DMS53 treated with DMSO at 0.1 percent for 48 hours (cell line): ENCODE data around the gene PLEKHN1.
"Not testable (repeated sequence)": the region's sequence is repeated elsewhere in the genome, so short reads cannot be mapped to it uniquely, and the experiment has no call there.

Source experiments
- DNase-seq: peaks from one replicate; lab custom pipeline; 2025; ENCODE audit not compliant: unreplicated experiment; lab: John Stamatoyannopoulos, UW

PLEKHN1 gene

GRCh38 chr1:991275-991674, 25.0 kb downstream of the PLEKHN1 start:
- not testable (repeated sequence) for DNase-seq

GRCh38 chr1:991895-992294, 25.6 kb downstream of the PLEKHN1 start:
- no peak for DNase-seq

DNA sequence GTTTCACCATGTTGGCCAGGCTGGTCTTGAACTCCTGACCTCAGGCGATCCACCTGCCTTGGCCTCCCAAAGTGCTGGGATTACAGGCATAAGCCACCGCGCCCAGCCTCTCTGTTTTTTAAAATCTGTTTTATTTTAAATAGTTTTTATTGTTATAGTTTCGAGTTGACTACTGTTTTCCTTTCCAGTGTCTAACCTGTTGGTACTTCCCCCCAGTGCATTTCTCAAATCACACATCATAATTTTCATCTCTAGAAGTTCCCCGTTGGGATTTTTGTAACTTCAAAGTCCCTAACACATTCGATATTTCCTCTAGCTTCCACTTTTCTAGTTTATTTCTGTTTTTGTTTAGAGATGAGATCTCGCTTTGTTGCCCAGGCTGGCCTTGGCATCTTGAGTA, 26.1 kb downstream of the PLEKHN1 start:
- DNase-seq = no peak

DNA sequence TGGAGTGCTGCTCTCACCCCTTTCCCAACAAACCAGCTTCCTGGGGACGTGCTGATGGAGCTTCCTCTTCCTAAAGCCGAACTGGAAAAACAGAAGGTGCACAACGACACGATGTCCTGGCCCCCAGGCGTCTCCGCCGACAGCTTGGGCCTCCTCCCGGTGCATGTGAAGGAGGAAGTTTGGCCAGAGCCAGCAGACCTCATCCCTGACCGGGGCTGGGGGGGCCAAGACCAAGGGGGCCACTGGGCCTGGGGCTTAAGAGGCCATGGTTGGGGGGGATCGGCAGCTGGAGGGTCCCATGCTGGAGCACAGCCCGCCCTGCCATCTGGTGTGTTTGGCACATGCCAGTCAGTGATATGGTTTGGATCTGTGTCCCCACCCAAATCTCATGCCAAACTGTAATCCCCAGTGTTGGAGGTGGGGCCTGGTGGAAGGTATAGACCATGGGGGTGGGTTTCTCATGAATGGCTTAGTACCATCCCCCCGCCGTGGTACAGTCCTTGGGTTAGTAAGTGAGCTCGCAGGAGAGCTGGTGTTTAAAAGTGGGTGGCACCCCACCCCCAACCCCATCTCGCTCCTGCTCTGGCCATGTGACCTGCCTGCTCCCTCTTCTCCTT, 27.2 kb downstream of the PLEKHN1 start:
- no peak for DNase-seq

DNA sequence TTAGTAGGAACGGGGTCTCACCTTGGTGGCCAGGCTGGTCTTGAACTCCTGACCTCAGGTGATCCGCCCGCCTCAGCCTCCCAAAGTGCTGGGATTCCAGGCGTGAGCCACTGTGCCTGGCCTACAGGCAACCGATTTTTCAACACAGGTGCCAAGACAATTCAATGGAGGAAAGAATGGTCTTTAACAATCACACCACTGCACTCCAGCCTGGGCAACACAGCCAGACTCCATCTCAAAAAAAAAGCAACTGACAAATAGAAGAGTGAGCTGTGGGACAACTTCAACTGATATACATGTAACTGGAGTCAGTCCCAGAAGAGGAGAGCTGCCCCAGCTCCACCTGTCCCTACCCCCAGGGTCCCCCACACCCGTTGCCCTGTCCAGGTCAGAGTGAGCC, 28.3 kb downstream of the PLEKHN1 start:
- not testable (repeated sequence) for DNase-seq

- no peak for DNase-seq
These were observed 29.7 kb downstream of the PLEKHN1 start for GRCh38 chr1:995665-996633.

DNA sequence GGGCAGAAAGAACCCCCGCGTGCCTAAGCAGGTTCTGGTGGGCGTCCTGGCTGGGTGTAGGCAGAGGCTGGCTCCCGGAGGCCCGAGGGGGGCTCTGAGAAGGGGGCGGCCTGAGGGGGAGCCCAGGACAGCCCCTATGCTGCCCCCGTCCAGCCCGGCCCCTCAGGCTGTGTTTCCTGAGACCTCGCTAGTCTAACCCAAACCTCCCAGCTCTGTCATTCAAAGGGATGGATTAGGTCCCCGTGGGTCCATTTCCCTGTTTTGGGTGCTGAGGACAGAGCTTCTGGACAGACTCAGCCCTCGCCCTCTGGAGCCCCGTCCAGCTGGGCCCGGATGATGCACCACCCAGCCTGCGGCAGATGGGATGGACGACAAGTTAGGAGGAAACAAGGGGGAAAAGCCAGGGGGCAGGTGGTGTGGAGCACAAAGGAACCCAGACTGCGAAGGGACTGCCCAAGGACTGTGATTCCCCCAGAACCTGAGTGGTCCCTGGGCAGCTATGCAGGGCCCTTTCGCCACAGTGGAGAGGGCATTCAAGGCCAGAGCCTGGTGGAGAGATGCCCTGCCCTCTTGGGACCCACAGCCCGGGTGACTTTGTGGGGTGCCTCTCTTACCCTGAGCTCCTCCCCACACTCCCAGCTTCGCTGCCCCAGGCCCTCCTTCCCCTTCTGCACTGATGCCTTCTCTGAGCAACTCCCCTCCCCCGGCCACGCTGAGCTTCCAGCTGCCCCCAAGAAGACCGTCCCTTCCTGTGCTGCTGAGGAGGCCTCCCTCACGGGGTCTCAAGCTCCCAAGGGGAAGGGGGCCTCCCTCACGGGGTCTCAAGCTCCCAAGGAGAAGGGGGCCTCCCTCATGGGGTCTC, 30.8 kb downstream of the PLEKHN1 start:
- no peak for DNase-seq

- no peak for DNase-seq
These were observed 31.4 kb downstream of the PLEKHN1 start for GRCh38 chr1:997713-997992.

DNA sequence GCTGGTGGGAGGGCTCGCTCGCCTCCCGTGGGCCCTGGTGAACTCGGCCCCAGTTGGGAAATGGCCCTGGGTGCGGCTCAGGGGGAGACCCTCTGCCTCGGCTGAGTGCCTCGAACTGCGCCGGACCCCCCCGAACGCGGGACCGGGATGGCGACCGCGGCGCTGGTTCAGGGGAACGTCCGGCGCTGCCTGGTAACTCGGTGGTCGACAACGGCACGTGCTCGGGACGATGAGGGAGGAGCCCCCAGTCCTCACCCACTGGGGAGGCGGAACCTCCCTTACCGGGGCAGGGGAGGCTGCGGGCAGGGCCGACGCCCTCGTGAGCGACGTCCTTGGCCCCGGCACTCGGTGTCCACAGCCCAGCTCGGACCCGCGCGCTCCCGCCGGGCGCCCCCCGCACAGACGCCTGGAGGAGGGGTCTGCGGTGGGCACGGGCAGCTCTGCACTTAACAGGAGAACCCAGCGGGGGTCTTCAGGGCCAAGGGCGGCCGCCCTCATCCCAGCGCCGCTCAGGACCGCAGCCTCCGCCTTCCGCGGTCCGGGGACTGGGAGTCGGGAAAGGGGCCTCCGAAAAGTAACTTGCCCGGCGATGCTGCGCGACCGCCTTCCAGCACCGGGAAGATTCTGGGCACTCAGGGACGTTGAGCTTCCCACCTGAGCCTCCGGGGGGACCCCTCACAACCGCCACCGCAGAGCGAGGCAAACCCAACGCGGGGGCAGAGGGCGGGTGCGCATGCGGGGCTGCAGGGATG, 31.9 kb downstream of the PLEKHN1 start:
- no peak for DNase-seq

DNA sequence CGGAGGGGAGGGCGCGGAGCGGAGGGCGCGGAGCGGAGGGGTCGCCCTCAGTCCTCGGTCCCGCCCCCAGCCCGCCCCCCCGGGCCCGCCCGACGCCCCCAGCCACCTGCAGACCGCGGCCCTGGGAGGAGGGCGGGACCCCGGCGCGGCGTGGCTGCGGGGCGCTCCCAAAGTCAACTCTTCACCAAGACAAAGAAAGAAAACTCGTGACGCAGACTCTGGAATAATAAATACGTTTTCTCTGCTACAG, 32.4 kb downstream of the PLEKHN1 start:
- no peak for DNase-seq

GRCh38 chr1:998995-999724, 32.9 kb downstream of the PLEKHN1 start:
- peak; percentile 22 for DNase-seq

DNA sequence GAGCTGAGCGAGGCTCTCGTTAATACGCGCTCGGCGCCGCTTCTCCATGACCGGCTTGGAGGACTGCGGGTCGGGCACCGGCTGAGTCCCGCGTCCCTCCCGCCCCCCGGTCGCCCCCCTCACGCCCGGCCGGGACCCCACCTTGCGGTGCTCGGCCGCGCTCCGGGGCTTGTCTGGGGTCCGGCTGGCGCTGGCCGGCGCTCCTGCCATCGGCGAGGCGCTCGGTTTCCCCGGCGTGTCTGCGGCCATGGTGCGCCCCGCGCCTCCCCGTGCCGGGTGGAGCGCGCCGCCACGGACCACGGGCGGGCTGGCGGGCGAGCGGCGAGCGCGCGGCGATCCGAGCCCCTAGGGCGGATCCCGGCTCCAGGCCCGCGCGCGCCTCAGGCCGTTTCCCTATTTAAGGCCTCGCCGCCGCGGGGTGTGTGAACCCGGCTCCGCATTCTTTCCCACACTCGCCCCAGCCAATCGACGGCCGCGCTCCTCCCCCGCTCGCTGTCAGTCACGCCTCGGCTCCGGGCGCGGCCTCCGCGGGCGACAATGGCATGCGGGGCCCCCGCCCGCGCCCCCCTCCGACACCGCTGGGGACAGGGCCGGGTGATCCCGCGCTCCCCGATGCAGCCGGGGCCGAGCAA, 33.6 kb downstream of the PLEKHN1 start, which contains the start of gene HES4:
TSS of gene HES4 (minus strand) at position 373 of the 632 bp plus-strand sequence. CDS start at position 249, 124 bp downstream.
- peak; percentile 83 for DNase-seq

- peak; percentile 48 for DNase-seq
These were observed 34.2 kb downstream of the PLEKHN1 start for GRCh38 chr1:1000357-1001056.

GRCh38 chr1:1001057-1001783, 34.9 kb downstream of the PLEKHN1 start:
- DNase-seq = no peak

GRCh38 chr1:1003618-1004419, 37.5 kb downstream of the PLEKHN1 start:
- DNase-seq = no peak

DNA sequence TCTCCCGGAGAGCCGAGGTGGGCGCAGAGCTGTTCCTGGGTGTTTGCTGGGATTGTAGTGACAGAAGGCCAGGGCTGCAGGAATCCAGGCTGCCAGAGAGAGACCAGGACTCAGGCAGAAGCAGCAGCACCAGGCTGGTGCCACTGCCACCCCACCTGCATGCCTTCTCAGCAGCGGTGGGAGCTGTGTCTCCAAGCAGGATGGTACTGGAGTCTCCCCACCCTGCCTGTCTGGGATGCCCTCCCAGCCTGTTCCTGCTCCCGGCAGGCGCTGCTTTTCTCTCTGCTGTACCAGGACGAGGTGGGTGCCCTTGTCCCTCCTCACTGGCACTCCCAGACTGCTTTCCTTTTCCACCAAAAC, 38.1 kb downstream of the PLEKHN1 start:
- DNase-seq = no peak

DNA sequence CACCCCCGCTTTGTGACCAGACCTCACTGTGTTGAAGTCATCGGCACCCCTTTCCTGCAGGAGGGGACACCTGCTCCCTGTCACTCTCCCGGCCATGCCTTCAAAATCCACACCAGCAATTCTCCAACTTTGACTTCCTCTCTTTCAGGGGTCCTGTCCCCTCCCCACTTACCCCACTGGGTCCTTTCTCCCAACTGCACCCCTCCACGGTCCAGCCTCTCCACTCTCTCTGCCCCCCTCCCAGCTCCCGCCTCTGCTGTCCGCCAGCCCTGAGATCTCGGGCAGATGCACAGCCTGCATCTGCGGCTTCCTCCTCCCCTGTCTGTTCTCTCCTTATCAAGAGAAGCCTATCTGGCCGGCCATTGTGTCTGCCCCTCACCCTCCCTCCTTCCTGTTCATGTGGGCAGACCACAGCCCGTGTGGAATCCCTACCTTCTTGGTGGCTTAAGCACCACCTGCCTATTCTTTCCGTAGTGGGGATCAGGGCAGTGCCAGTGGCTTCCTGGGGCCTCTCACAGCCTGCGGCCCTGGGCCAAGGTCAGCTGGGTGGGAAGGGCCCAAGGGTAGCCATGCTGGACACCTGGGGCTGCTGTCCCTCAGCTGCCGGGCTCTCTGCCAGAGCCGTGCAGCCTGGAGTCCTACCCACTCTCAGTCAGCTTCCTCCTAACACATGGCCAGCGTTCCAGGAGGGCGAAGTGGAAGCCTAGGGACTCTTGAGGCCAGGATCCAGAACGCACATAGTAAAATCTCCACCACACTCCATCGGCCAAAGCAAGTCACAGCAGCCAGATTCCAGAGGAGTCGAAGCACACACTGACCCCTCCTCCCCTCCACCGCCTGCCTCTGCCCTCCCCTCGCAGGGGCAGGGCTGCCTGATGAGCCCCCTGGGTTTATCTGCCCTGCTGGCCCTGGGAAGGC, 38.8 kb downstream of the PLEKHN1 start:
- peak; percentile 44 for DNase-seq
